ENCODE measurements around the gene GLCE. TPM values are rescaled to one million over a fixed set of nuclear protein-coding genes. Genes with fewer than 3 reads are reported as not detected.

GLCE gene
- total RNA-seq, 1 donor from 2014 or later: 8.5 TPM

DNA sequence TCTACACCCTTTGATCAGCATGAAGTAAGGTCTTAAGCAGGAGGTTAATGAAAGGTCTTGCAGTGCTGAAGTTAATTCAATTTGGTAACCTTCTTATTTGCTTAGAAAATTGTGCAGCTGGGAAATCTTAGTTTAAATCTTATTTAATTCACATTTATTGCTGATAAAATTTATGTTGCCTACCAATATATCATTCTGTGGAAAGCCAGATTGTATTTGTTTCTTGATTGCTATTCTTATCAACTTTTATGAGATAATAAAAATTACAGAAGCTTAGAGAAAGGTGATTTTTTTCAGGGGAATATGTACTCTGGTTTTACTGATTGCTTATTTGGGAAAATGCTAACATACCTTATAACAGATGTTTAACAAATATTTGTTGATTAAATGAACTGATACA lies 74.2 kb downstream of the GLCE start:
- no peak for DNase-seq (ENCODE audit: low spot score)
- TF ChIP-seq, protein P1, sequence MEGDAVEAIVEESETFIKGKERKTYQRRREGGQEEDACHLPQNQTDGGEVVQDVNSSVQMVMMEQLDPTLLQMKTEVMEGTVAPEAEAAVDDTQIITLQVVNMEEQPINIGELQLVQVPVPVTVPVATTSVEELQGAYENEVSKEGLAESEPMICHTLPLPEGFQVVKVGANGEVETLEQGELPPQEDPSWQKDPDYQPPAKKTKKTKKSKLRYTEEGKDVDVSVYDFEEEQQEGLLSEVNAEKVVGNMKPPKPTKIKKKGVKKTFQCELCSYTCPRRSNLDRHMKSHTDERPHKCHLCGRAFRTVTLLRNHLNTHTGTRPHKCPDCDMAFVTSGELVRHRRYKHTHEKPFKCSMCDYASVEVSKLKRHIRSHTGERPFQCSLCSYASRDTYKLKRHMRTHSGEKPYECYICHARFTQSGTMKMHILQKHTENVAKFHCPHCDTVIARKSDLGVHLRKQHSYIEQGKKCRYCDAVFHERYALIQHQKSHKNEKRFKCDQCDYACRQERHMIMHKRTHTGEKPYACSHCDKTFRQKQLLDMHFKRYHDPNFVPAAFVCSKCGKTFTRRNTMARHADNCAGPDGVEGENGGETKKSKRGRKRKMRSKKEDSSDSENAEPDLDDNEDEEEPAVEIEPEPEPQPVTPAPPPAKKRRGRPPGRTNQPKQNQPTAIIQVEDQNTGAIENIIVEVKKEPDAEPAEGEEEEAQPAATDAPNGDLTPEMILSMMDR (IDR thresholded peaks at IDR 0.05; ENCODE audit: unreplicated experiment): no peak
- no peaks in the 10 kb centered on the region for H3K9me3 Mint-ChIP-seq (ENCODE audit: unreplicated experiment)
- H3K36me3 Mint-ChIP-seq (ENCODE audit: low read depth, unreplicated experiment): no peaks in the 10 kb centered on the region
- H3K4me3 Mint-ChIP-seq (ENCODE audit: unreplicated experiment): no peak overlapping the region
- no peak overlapping the region for H3K27ac Mint-ChIP-seq (ENCODE audit: unreplicated experiment)
- no peaks in the 10 kb centered on the region for H3K4me1 Mint-ChIP-seq (ENCODE audit: unreplicated experiment)
- no peaks in the 10 kb centered on the region for H3K27me3 Mint-ChIP-seq (ENCODE audit: unreplicated experiment)

DNA sequence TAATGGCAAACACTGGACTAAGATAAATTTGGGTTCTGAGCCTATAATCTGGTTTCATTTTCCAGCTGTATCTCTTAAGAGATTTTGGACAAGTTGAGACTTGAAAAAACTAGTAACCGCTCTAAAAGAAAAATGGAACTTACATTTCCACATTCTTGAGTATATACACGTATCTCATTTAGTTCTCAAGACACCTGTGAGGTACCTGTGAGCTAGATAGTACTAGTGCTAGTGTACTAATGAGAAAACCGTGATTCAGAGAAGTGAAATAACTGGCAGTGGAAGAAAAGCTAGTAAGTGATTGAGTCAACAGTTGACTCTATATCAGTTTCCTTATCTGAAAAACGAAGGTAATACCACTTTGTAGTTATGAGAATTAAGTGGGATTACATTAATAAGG lies 76.1 kb downstream of the GLCE start:
- Mint-ChIP-seq H3K4me3 (ENCODE audit: unreplicated experiment) (no peak overlapping the region), H3K27me3 (ENCODE audit: unreplicated experiment) (no peaks in the 10 kb centered on the region), H3K27ac (ENCODE audit: unreplicated experiment) (no peak overlapping the region), H3K36me3 (ENCODE audit: low read depth, unreplicated experiment) (no peaks in the 10 kb centered on the region), H3K9me3 (ENCODE audit: unreplicated experiment) (no peaks in the 10 kb centered on the region), H3K4me1 (ENCODE audit: unreplicated experiment) (no peaks in the 10 kb centered on the region)
- no peak for DNase-seq (ENCODE audit: low spot score)
- TF ChIP-seq, protein P1 (IDR thresholded peaks at IDR 0.05; ENCODE audit: unreplicated experiment): no peak

DNA sequence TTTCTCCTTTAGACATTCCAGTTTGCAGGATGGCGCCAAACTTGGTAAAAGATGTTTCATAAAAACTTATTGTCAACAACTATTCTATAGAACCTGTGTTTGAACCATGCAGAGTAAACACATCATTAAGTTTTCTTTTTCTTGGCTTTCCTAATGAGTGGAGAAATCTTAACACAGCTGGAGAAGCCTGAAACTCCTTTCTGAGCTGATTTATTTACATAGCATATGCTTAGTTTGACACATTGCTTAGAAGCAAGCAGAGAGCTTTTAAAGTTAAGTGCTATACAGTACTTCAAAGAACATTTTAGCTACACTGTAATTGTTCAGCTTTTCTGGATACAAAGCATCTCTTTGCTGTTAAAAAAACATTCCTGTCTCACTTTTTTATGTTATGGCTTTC lies 77.3 kb downstream of the GLCE start:
- Mint-ChIP-seq H3K9me3 (ENCODE audit: unreplicated experiment) (no peaks in the 10 kb centered on the region), H3K36me3 (ENCODE audit: low read depth, unreplicated experiment) (no peaks in the 10 kb centered on the region), H3K4me1 (ENCODE audit: unreplicated experiment) (no peaks in the 10 kb centered on the region), H3K27ac (ENCODE audit: unreplicated experiment) (no peak overlapping the region), H3K4me3 (ENCODE audit: unreplicated experiment) (no peak overlapping the region), H3K27me3 (ENCODE audit: unreplicated experiment) (no peaks in the 10 kb centered on the region)
- DNase-seq (ENCODE audit: low spot score): no peak
- TF ChIP-seq, protein P1 (IDR thresholded peaks at IDR 0.05; ENCODE audit: unreplicated experiment): no peak

DNA sequence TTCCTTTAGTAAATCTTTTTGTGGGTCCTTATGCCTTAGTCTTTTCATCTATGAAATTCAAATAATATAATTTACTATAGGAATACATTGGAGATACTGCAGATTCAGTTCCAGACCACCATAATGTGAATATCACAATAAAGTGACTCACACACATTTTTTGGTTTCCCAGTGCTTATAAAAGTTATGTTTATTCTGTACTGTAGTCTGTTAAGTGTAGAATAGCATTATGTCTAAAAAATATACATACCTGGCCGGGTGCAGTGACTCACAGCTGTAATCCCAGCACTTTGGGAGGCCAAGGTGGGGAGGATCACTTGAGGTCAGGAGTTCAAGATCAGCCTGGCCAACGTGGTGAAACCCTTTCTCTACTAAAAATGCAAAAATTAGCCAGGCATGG lies 84.4 kb downstream of the GLCE start:
- no peaks in the 10 kb centered on the region for H3K36me3 Mint-ChIP-seq (ENCODE audit: low read depth, unreplicated experiment)
- no peak overlapping the region for H3K27ac Mint-ChIP-seq (ENCODE audit: unreplicated experiment)
- no peaks in the 10 kb centered on the region for H3K9me3 Mint-ChIP-seq (ENCODE audit: unreplicated experiment)
- H3K4me1 Mint-ChIP-seq (ENCODE audit: unreplicated experiment): no peaks in the 10 kb centered on the region
- DNase-seq (ENCODE audit: low spot score): no peak
- H3K27me3 Mint-ChIP-seq (ENCODE audit: unreplicated experiment): no peaks in the 10 kb centered on the region
- no peak overlapping the region for H3K4me3 Mint-ChIP-seq (ENCODE audit: unreplicated experiment)
- TF ChIP-seq, protein P1 (IDR thresholded peaks at IDR 0.05; ENCODE audit: unreplicated experiment): no peak

DNA sequence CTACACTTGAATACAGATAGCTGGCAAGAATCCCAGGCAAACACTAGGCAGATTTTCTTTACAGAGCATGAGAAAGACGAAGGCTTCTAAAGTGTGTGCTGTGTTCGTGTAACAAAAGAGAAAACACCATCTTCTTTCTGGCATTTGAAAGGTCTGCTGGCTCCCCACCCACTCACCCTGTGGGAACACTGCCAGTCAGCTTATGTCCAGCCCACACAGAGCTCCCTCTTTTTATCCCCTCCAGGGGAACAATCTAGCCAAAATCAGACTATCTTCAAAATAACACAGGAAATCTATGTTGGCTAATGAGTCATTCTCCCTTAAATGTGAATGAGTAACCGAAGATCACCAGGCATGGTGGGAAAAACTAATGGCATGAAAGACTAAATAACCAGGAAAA lies 92.7 kb downstream of the GLCE start:
- H3K4me3 Mint-ChIP-seq (ENCODE audit: unreplicated experiment): no peak overlapping the region
- peaks cover 4% of the 10 kb centered on the region for H3K4me1 Mint-ChIP-seq (ENCODE audit: unreplicated experiment)
- H3K27ac Mint-ChIP-seq (ENCODE audit: unreplicated experiment): no peak overlapping the region
- no peaks in the 10 kb centered on the region for H3K9me3 Mint-ChIP-seq (ENCODE audit: unreplicated experiment)
- H3K36me3 Mint-ChIP-seq (ENCODE audit: low read depth, unreplicated experiment): no peaks in the 10 kb centered on the region
- TF ChIP-seq, protein P1 (IDR thresholded peaks at IDR 0.05; ENCODE audit: unreplicated experiment): no peak
- no peaks in the 10 kb centered on the region for H3K27me3 Mint-ChIP-seq (ENCODE audit: unreplicated experiment)
- DNase-seq (ENCODE audit: low spot score): no peak

Measured in endothelial cell (in vitro differentiated cells).